Panc1 (cell line): ENCODE data around the gene MAB21L3.

ENCODE experiments used
- POLR2AphosphoS5 ChIP-seq: IDR thresholded peaks from 2 replicates; pipeline ENCODE4 v1.6.1; 2012; ENCODE audit warnings: mild to moderate bottlenecking, low read depth, low read length, moderate library complexity
- TF ChIP-seq, protein P1 (sequence below): fragments of 450-650 bp; IDR thresholded peaks from 2 replicates; pipeline ENCODE4 v1.5.1; 2017; ENCODE audit warnings: mild to moderate bottlenecking
- TF ChIP-seq, protein P2 (sequence below), 2 experiments: IDR thresholded peaks; 2 replicates each; pipeline ENCODE4 v1.6.1; 2011 to 2012; ENCODE audit warnings: low read depth in 2 of 2, control low read depth in 1 of 2, low read length in 1 of 2, mild to moderate bottlenecking in 1 of 2, moderate library complexity in 1 of 2; ENCODE audit not compliant: insufficient read depth in 1 of 2

DNA sequence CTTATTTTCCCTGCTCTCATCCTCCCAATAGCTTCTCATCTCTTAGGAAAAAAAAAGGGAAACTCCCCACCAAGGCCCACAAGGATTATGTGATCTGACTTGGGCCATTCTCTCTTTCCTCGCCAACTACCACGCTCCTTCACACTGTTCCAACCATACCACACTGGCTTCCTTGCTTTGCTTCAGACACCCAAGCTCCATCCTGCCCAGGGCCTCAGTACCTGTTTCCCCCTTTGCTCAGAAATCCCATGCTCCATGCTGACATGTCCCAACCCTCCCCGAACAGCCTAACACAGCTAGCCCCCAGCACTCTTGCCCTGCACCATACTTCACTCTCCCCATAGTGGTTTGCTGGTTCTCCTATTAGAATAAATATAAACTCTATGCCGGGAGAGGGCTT is 39.2 kb downstream of the MAB21L3 start:
- TF ChIP-seq, protein P1, sequence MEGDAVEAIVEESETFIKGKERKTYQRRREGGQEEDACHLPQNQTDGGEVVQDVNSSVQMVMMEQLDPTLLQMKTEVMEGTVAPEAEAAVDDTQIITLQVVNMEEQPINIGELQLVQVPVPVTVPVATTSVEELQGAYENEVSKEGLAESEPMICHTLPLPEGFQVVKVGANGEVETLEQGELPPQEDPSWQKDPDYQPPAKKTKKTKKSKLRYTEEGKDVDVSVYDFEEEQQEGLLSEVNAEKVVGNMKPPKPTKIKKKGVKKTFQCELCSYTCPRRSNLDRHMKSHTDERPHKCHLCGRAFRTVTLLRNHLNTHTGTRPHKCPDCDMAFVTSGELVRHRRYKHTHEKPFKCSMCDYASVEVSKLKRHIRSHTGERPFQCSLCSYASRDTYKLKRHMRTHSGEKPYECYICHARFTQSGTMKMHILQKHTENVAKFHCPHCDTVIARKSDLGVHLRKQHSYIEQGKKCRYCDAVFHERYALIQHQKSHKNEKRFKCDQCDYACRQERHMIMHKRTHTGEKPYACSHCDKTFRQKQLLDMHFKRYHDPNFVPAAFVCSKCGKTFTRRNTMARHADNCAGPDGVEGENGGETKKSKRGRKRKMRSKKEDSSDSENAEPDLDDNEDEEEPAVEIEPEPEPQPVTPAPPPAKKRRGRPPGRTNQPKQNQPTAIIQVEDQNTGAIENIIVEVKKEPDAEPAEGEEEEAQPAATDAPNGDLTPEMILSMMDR: no peak
- no peak for TF ChIP-seq POLR2AphosphoS5
- TF ChIP-seq, protein P2, sequence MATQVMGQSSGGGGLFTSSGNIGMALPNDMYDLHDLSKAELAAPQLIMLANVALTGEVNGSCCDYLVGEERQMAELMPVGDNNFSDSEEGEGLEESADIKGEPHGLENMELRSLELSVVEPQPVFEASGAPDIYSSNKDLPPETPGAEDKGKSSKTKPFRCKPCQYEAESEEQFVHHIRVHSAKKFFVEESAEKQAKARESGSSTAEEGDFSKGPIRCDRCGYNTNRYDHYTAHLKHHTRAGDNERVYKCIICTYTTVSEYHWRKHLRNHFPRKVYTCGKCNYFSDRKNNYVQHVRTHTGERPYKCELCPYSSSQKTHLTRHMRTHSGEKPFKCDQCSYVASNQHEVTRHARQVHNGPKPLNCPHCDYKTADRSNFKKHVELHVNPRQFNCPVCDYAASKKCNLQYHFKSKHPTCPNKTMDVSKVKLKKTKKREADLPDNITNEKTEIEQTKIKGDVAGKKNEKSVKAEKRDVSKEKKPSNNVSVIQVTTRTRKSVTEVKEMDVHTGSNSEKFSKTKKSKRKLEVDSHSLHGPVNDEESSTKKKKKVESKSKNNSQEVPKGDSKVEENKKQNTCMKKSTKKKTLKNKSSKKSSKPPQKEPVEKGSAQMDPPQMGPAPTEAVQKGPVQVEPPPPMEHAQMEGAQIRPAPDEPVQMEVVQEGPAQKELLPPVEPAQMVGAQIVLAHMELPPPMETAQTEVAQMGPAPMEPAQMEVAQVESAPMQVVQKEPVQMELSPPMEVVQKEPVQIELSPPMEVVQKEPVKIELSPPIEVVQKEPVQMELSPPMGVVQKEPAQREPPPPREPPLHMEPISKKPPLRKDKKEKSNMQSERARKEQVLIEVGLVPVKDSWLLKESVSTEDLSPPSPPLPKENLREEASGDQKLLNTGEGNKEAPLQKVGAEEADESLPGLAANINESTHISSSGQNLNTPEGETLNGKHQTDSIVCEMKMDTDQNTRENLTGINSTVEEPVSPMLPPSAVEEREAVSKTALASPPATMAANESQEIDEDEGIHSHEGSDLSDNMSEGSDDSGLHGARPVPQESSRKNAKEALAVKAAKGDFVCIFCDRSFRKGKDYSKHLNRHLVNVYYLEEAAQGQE (IDR thresholded peaks at IDR 0.05; ENCODE audit: insufficient read depth in 1 of 2, low read depth in 2 of 2, low read length in 1 of 2): no peak
